Bronchial epithelial cell (primary cell): ENCODE measurements around the gene MLXIPL. TPM values are rescaled to one million over a fixed set of nuclear protein-coding genes. Genes with fewer than 3 reads are reported as not detected.
"Not testable (repeated sequence)": the region's sequence is repeated elsewhere in the genome, so short reads cannot be mapped to it uniquely, and the experiment has no call there.

Experiments
- DNase-seq: peaks from one replicate; pipeline ENCODE4 v3.0.0-alpha.2; 2010; ENCODE audit warnings: low read depth
- FAIRE-seq: peaks from 2 replicates; lab custom pipeline; 2011; peaks lifted over from hg19 to GRCh38; lab: Jason Lieb, UNC
- H3K27me3 ChIP-seq: 2 replicates; pipeline ENCODE4 v1.5.1; 2011; ENCODE audit warnings: low read length; ENCODE audit not compliant: control insufficient read depth, insufficient read depth
- H3K36me3 ChIP-seq: 2 replicates; pipeline ENCODE4 v1.5.1; 2011; ENCODE audit warnings: low read length; ENCODE audit not compliant: control insufficient read depth, insufficient read depth
- H3K4me3 ChIP-seq: 2 replicates; pipeline ENCODE4 v1.5.1; 2011; ENCODE audit warnings: mild to moderate bottlenecking, low read depth, low read length, control low read depth
- total RNA-seq: library from RNA; depleted of rRNA; stranded (reverse); fragments of >200 nt; gene quantifications from 2 replicates; pipeline ENCODE4 v1.2.1, GENCODE V29; 2014
- TF ChIP-seq, protein P1 (sequence below): IDR thresholded peaks from 2 replicates; pipeline ENCODE4 v1.5.1; 2011; ENCODE audit warnings: mild to moderate bottlenecking, moderate library complexity, low read length, control low read depth, inconsistent platforms; ENCODE audit not compliant: insufficient read depth, severe bottlenecking

The MLXIPL gene
- total RNA-seq, 1 donor from 2014 or later = not detected

DNA sequence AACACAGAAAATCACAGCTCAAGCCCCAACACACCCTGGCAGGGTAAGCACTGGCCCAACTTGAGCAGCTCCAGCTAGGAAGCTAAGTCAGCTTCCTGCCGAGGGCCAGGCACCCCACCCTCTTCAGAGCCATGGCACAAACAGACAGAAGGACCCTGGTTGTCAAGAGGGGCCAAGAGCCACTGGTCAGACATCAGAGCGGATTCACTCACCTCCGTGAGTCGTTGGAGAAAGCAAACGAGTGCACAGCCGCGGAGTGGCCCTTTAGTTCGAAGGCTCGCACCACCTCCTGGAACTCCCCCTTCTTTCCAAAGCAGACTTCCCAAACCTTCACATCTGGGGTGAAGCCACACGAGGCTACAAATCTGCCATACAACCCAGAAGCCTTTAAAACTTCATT lies 53.3 kb downstream of the MLXIPL start:
- DNase-seq = no peak
- TF ChIP-seq, protein P1, sequence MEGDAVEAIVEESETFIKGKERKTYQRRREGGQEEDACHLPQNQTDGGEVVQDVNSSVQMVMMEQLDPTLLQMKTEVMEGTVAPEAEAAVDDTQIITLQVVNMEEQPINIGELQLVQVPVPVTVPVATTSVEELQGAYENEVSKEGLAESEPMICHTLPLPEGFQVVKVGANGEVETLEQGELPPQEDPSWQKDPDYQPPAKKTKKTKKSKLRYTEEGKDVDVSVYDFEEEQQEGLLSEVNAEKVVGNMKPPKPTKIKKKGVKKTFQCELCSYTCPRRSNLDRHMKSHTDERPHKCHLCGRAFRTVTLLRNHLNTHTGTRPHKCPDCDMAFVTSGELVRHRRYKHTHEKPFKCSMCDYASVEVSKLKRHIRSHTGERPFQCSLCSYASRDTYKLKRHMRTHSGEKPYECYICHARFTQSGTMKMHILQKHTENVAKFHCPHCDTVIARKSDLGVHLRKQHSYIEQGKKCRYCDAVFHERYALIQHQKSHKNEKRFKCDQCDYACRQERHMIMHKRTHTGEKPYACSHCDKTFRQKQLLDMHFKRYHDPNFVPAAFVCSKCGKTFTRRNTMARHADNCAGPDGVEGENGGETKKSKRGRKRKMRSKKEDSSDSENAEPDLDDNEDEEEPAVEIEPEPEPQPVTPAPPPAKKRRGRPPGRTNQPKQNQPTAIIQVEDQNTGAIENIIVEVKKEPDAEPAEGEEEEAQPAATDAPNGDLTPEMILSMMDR = no peak
- no peak overlapping the region for H3K4me3 ChIP-seq
- peaks cover 27% of the 10 kb centered on the region for H3K36me3 ChIP-seq
- no peak for FAIRE-seq
- H3K27me3 ChIP-seq = no peaks in the 10 kb centered on the region

DNA sequence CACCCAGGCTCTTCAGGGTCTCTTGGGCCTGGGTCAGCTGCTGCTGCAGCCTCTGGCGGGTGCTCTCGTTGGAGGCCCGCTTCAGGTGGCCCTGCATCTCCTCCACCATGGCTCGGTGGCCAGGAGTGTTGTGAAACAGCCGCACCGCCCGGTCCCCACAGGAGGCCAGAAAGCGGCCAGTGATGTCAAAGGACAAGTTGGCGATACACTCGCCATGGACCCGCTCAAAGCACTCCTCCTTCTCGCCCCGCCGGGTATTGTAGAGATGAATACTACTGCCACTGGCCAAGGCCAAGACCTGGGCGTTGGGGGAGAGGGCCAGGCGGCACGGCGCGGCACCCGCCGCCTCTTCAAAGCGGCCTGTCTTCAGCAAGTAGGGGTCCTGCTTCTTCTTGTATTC lies 53.8 kb downstream of the MLXIPL start:
- TF ChIP-seq, protein P1 = no peak
- no peak for DNase-seq
- Histone ChIP-seq H3K36me3 (peaks cover 27% of the 10 kb centered on the region), H3K27me3 (no peaks in the 10 kb centered on the region), H3K4me3 (no peak overlapping the region)
- FAIRE-seq = no peak

DNA sequence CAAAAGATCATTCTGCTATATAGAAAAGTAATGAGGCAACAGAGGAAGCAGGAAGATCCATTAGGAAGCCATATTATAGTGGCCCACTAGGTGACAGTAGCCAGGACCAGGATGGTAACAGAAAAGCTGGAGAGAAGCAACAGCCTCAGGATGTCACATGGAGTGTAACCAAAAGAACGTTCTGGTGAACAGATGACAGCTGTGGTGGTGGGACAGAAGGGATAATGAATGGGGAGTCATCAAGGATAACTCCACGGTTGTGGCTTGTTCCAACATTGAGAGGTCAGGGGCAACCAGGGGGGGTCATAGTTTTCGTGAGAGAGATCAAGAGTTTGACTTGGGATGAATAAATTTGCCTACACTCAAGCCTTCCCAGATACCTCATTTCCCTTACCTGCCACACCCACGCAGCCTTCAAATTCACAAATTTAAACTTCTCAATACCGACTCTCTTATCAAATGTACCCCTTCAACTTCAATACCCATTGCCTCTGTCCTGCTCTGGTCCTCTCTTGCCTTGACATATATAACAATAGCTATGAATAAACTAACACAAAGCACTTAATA lies 55.2 kb downstream of the MLXIPL start:
- Histone ChIP-seq H3K27me3 (no peaks in the 10 kb centered on the region), H3K4me3 (no peak overlapping the region), H3K36me3 (peaks cover 22% of the 10 kb centered on the region)
- no peak for DNase-seq
- TF ChIP-seq, protein P1 = no peak
- no peak for FAIRE-seq

DNA sequence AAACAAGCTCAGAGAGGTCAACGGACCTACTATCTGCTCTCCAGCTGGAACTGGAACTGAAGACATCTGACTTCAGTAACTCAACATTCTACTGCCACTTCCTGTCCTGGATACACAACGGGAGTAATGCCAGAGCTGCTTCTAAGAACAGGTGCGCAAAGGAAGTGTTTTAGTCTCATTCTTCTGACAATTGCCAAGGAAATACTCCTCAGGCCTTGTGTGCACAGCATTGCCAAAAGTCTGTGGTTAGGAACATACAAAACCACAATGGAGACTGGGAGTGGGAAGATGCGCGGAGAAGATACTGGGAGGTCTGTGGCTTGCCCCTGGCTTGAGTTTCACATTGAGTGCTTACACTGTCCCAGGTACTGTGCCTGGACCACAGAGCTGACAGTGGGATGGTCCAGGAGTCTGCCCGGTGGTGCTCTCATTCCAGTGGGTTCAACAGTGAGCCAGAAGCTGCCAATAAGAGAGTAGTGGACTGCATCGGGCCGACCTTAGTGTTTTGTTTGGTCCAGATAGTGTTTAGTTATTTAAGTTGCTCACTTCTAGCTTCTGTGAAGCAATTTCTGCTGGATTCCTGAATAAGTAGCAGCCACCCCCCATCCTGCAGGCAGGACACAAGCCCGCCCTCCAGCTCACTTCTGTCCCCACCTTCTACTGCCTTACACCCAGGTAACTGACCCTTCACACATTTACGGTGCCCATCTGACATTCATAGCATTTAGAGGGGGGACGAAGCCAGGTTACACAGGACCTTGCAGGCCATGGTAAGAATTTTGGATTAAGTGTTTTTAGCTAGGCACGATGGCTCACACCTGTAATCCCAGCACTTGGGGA lies 56.3 kb downstream of the MLXIPL start:
- TF ChIP-seq, protein P1 = no peak
- H3K4me3 ChIP-seq = no peak overlapping the region
- peaks cover 12% of the 10 kb centered on the region for H3K36me3 ChIP-seq
- no peaks in the 10 kb centered on the region for H3K27me3 ChIP-seq
- FAIRE-seq (no peak), DNase-seq (no peak)

DNA sequence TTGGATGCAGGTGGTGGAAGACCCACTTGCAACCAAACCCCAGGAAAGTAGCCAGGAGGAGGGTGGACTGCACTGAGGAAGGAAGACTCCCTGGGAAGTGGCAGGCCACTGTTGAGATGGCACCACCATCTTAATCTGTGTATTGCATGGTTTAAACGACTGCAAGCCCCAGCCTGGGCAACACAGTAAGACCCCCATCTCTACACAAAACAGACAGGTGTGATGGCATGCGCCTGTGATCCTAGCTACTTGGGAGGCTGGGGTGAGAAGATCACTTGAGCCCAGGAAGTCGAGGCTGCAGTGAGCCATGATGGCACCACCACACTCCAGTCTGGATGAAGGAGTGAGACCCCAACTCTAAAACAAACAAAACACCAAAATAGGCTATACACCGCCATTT lies 57.2 kb downstream of the MLXIPL start:
- no peaks in the 10 kb centered on the region for H3K27me3 ChIP-seq
- no peak overlapping the region for H3K4me3 ChIP-seq
- no peak for FAIRE-seq
- H3K36me3 ChIP-seq = peaks cover 7% of the 10 kb centered on the region
- DNase-seq = no peak
- TF ChIP-seq, protein P1 = no peak

DNA sequence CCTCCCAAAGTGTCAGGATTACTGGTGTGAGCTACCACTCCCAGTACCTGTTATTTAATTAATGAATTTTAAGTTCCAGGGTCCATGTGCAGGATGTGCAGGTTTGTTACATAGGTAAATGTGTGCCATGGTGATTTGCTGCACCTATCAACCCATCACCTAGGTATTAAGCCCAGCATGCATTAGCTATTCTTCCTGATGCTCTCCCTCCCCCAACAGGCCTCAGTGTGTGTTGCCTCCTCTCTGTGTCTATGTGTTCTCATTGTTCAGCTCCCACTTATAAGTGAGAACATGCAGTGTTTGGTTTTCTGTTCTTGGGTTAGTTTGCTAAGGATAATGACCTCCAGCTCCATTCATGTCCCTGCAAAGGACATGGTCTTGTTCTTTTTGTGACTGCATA lies 57.9 kb downstream of the MLXIPL start:
- FAIRE-seq, H3K4me3 ChIP-seq, DNase-seq, H3K27me3 ChIP-seq, H3K36me3 ChIP-seq: not testable (repeated sequence)
